ENCODE results near the gene ZNF287.
"Not testable (repeated sequence)": the region's sequence is repeated elsewhere in the genome, so short reads cannot be mapped to it uniquely, and the experiment has no call there.

DNA sequence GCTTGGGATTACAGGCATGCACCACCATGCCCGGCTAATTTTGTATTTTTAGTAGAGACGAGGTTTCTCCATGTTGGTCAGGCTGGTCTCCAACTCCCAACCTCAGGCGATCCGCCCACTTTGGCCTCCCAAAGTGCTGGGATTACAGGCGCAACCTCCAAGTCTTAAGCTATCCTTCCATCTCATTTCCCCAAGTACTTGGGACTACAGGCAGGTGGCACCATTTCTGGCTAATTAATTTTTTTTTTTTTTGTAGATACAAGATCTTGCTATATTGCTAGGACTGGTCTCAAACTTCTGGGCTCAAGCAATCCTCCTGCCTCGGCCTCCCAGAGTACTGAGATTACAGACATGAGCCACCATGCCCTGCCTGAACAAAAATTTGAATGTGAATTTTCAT, 43.4 kb downstream of the ZNF287 start:
- TF ChIP-seq, protein P1, sequence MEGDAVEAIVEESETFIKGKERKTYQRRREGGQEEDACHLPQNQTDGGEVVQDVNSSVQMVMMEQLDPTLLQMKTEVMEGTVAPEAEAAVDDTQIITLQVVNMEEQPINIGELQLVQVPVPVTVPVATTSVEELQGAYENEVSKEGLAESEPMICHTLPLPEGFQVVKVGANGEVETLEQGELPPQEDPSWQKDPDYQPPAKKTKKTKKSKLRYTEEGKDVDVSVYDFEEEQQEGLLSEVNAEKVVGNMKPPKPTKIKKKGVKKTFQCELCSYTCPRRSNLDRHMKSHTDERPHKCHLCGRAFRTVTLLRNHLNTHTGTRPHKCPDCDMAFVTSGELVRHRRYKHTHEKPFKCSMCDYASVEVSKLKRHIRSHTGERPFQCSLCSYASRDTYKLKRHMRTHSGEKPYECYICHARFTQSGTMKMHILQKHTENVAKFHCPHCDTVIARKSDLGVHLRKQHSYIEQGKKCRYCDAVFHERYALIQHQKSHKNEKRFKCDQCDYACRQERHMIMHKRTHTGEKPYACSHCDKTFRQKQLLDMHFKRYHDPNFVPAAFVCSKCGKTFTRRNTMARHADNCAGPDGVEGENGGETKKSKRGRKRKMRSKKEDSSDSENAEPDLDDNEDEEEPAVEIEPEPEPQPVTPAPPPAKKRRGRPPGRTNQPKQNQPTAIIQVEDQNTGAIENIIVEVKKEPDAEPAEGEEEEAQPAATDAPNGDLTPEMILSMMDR (IDR thresholded peaks at IDR 0.05): not testable (repeated sequence)
- TF ChIP-seq POLR2A (IDR thresholded peaks at IDR 0.05): not testable (repeated sequence)
